ENCODE results near the gene IQGAP2. TPM values are rescaled to one million over a fixed set of nuclear protein-coding genes. Genes with fewer than 3 reads are reported as not detected.

IQGAP2 gene
- total RNA-seq, 3 donors from 2014 or later (not counting 1 experiment from before 2014, with no cell fraction given) = 172 to 218 (median 207) TPM

DNA sequence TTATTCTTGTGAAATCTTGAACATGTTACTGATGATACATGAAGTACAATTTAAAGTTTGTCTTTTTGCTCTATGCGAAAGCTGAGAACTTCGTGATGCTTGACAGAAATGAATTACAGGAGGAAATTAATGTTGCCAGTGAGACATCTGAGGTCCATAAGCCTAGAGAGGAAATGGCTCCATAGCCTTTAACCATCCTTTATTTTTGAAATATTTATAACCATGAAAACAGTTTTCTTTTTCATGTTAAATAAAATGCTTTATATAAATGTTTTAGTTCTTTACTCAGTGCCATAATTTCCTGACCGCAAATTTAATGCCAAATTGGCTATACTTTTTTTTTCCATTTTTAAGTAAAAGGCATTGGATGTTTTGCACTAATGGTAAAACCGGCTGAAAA, 191.0 kb downstream of the IQGAP2 start:
- Mint-ChIP-seq H3K27ac (peak overlapping the region; percentile 61 to 87), H3K4me1 (peaks cover 33 to 45% of the 10 kb centered on the region in 2 donors), H3K36me3 (peaks cover 23% of the 10 kb centered on the region), H3K9me3 (no peaks in the 10 kb centered on the region), H3K4me3 (no peak overlapping the region), H3K27me3 (ENCODE audit: low read depth in 2 of 2) (no peaks in the 10 kb centered on the region)
- no peak overlapping the region for H3K4me3 ChIP-seq (ENCODE audit: low read length)
- ATAC-seq = no peak
- TF ChIP-seq, protein P1, sequence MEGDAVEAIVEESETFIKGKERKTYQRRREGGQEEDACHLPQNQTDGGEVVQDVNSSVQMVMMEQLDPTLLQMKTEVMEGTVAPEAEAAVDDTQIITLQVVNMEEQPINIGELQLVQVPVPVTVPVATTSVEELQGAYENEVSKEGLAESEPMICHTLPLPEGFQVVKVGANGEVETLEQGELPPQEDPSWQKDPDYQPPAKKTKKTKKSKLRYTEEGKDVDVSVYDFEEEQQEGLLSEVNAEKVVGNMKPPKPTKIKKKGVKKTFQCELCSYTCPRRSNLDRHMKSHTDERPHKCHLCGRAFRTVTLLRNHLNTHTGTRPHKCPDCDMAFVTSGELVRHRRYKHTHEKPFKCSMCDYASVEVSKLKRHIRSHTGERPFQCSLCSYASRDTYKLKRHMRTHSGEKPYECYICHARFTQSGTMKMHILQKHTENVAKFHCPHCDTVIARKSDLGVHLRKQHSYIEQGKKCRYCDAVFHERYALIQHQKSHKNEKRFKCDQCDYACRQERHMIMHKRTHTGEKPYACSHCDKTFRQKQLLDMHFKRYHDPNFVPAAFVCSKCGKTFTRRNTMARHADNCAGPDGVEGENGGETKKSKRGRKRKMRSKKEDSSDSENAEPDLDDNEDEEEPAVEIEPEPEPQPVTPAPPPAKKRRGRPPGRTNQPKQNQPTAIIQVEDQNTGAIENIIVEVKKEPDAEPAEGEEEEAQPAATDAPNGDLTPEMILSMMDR (IDR thresholded peaks at IDR 0.05) = no peak
- intact Hi-C loops (cut with micrococcal nuclease) = no loop called here
- no peak overlapping the region for H3K27ac ChIP-seq (ENCODE audit: low read length)
- no peaks in the 10 kb centered on the region for H3K9me3 ChIP-seq (ENCODE audit: control insufficient read depth, insufficient read depth, low read length)
- peaks cover 72% of the 10 kb centered on the region for H3K36me3 ChIP-seq (ENCODE audit: control insufficient read depth, insufficient read depth, low read length)
- DNase-seq = no peak
- 96% methylated on average over 2 of the region's 4 CpGs for WGBS (ENCODE audit: insufficient coverage)
- no peaks in the 10 kb centered on the region for H3K27me3 ChIP-seq (ENCODE audit: control insufficient read depth, insufficient read depth, low read length)
- peaks cover 16% of the 10 kb centered on the region for H3K4me1 ChIP-seq (ENCODE audit: control insufficient read depth, insufficient read depth, low read length)

DNA sequence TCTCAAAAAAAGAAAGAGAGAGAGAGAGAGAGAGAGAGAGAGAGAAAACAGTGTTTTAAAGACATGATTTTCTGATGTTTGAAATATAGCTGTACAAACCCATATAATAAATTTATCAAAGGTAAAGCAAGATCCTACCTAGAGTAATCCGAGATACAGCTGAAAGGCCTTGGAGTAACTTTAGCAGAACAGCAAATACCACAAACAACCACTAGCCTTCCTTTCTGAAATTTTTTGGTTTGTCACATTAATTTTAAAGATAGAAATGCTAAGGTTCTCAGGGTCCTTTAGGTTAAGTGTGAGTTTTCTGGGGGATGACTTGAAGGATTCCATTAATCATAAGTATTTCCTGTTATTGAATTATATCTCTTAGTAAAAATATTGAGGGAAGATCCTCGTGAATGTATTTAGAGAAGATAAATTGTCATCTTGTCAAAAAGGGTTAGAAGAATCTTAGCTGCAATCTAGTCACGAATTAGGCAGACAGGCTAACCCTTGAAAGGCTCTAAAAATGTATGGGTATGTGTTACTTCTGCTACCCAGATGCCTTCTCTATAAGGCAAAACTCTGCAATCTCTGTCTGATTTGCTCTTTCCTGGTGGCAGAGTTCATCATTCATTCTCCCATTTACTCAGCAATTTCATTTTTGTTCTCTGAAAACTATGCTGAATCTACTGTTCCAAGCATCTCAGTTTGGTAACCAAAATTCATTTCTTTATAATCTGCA, 192.8 kb downstream of the IQGAP2 start:
- DNase-seq (no peak), ATAC-seq (peak; percentile 55 to 72 (median 66))
- WGBS (ENCODE audit: insufficient coverage) = 43% methylated on average over 3 of the region's 3 CpGs
- TF ChIP-seq, protein P1 (IDR thresholded peaks at IDR 0.05) = no peak
- H3K9me3 Mint-ChIP-seq = no peaks in the 10 kb centered on the region
- Histone ChIP-seq H3K9me3 (ENCODE audit: control insufficient read depth, insufficient read depth, low read length) (no peaks in the 10 kb centered on the region), H3K27ac (ENCODE audit: low read length) (peak overlapping the region; percentile 42), H3K36me3 (ENCODE audit: control insufficient read depth, insufficient read depth, low read length) (peaks cover 69% of the 10 kb centered on the region), H3K27me3 (ENCODE audit: control insufficient read depth, insufficient read depth, low read length) (no peaks in the 10 kb centered on the region), H3K4me1 (ENCODE audit: control insufficient read depth, insufficient read depth, low read length) (peaks cover 16% of the 10 kb centered on the region), H3K4me3 (ENCODE audit: low read length) (no peak overlapping the region)
- peak overlapping the region; percentile 79 for H3K4me3 Mint-ChIP-seq
- H3K4me1 Mint-ChIP-seq = peaks cover 36 to 45% of the 10 kb centered on the region in 2 donors
- peak overlapping the region; percentile 87 for H3K27ac Mint-ChIP-seq
- no peaks in the 10 kb centered on the region for H3K27me3 Mint-ChIP-seq (ENCODE audit: low read depth in 2 of 2)
- intact Hi-C loops (cut with micrococcal nuclease) = no loop called here
- H3K36me3 Mint-ChIP-seq = peaks cover 23% of the 10 kb centered on the region

DNA sequence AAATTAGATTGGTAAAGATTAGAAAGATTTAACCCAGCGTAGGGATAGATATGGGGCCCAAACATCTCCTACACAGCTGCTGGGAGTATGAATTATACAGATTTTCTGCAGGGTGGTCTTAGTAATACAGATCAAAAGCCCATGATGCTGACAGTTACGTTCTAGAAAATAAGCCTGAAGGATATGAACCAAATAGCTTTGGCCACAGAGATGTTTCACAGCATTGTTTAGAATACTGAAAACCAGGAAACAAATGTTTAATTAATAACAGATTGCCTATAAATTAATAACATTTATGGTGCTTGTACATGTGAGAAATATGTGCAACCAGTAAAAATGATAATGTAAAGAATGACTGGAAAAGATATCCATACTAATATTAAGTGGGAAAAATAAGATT, 195.4 kb downstream of the IQGAP2 start:
- H3K27me3 Mint-ChIP-seq (ENCODE audit: low read depth in 2 of 2) = no peaks in the 10 kb centered on the region
- H3K4me3 Mint-ChIP-seq = no peak overlapping the region
- TF ChIP-seq, protein P1 (IDR thresholded peaks at IDR 0.05) = no peak
- no peaks in the 10 kb centered on the region for H3K27me3 ChIP-seq (ENCODE audit: control insufficient read depth, insufficient read depth, low read length)
- no peak for DNase-seq
- intact Hi-C loops (cut with micrococcal nuclease) = no loop called here
- H3K9me3 Mint-ChIP-seq = no peaks in the 10 kb centered on the region
- peaks cover 16% of the 10 kb centered on the region for H3K4me1 ChIP-seq (ENCODE audit: control insufficient read depth, insufficient read depth, low read length)
- peaks cover 43 to 50% of the 10 kb centered on the region in 2 donors for H3K4me1 Mint-ChIP-seq
- H3K9me3 ChIP-seq (ENCODE audit: control insufficient read depth, insufficient read depth, low read length) = no peaks in the 10 kb centered on the region
- no peak overlapping the region for H3K27ac Mint-ChIP-seq
- ATAC-seq = no peak
- WGBS (ENCODE audit: insufficient coverage) = 100% methylated on average over 1 of the region's 2 CpGs
- H3K4me3 ChIP-seq (ENCODE audit: low read length) = no peak overlapping the region
- H3K27ac ChIP-seq (ENCODE audit: low read length) = no peak overlapping the region
- peaks cover 67% of the 10 kb centered on the region for H3K36me3 ChIP-seq (ENCODE audit: control insufficient read depth, insufficient read depth, low read length)
- H3K36me3 Mint-ChIP-seq = peaks cover 9% of the 10 kb centered on the region
